ENCODE data around the gene TSEN54. TPM values are rescaled to one million over a fixed set of nuclear protein-coding genes. Genes with fewer than 3 reads are reported as not detected.
A peak's percentile ranks its signal among the peaks of the same experiment; 100 is the strongest.

TSEN54 gene
- total and polyA plus RNA-seq, 2 donors from 2014 or later, result 25.8 to 33.8 TPM

- H3K9me3 ChIP-seq (ENCODE audit: control insufficient read depth in 2 of 3, insufficient read depth in 1 of 3, low read length in 3 of 3), result no peaks in the 10 kb centered on the region
- H3K27ac ChIP-seq (ENCODE audit: low read depth in 2 of 2, low read length in 2 of 2), result peak overlapping the region in 1 of 2 donors; percentile 28
- peaks cover 0 to 24% (median 22%) of the 10 kb centered on the region in 3 donors for H3K4me1 ChIP-seq (ENCODE audit: control insufficient read depth in 2 of 3, insufficient read depth in 2 of 3, low read depth in 1 of 3, low read length in 3 of 3)
- TF ChIP-seq, protein P1, sequence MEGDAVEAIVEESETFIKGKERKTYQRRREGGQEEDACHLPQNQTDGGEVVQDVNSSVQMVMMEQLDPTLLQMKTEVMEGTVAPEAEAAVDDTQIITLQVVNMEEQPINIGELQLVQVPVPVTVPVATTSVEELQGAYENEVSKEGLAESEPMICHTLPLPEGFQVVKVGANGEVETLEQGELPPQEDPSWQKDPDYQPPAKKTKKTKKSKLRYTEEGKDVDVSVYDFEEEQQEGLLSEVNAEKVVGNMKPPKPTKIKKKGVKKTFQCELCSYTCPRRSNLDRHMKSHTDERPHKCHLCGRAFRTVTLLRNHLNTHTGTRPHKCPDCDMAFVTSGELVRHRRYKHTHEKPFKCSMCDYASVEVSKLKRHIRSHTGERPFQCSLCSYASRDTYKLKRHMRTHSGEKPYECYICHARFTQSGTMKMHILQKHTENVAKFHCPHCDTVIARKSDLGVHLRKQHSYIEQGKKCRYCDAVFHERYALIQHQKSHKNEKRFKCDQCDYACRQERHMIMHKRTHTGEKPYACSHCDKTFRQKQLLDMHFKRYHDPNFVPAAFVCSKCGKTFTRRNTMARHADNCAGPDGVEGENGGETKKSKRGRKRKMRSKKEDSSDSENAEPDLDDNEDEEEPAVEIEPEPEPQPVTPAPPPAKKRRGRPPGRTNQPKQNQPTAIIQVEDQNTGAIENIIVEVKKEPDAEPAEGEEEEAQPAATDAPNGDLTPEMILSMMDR (IDR thresholded peaks at IDR 0.05; ENCODE audit: borderline replicate concordance, extremely low read depth, insufficient read depth), result no peak
- DNase-seq (peak; percentile 51 to 87 (median 70)), FAIRE-seq (no peak)
- peak overlapping the region in 1 of 3 donors; percentile 80 for H3K9ac ChIP-seq (ENCODE audit: low read length in 3 of 3)
- intact Hi-C loops (cut with DNase I), result no loop called here
- no peaks in the 10 kb centered on the region for H3K27me3 ChIP-seq (ENCODE audit: control insufficient read depth, insufficient read depth, low read length)
- peaks cover 2 to 17% (median 2%) of the 10 kb centered on the region in 3 donors for H3K36me3 ChIP-seq (ENCODE audit: control insufficient read depth in 2 of 3, insufficient read depth in 3 of 3, low read length in 3 of 3)
- peak overlapping the region; percentile 51 to 72 (median 62) for H3K4me3 ChIP-seq (ENCODE audit: low read length in 3 of 3)
These were observed 430 bp downstream of the TSEN54 start for GRCh38 chr17:75516619-75517296.

GRCh38 chr17:75517297-75517865 lies 1.1 kb downstream of the TSEN54 start:
- peak in 1 of 5 donors; percentile 64 for DNase-seq
- no peaks in the 10 kb centered on the region for H3K9me3 ChIP-seq (ENCODE audit: control insufficient read depth in 2 of 3, insufficient read depth in 1 of 3, low read length in 3 of 3)
- FAIRE-seq, result no peak
- intact Hi-C loops (cut with DNase I), result no loop called here
- H3K27me3 ChIP-seq (ENCODE audit: control insufficient read depth, insufficient read depth, low read length), result no peaks in the 10 kb centered on the region
- H3K4me3 ChIP-seq (ENCODE audit: low read length in 3 of 3), result peak overlapping the region; percentile 51 to 72 (median 62)
- peaks cover 2 to 12% (median 4%) of the 10 kb centered on the region in 3 donors for H3K36me3 ChIP-seq (ENCODE audit: control insufficient read depth in 2 of 3, insufficient read depth in 3 of 3, low read length in 3 of 3)
- H3K9ac ChIP-seq (ENCODE audit: low read length in 3 of 3), result peak overlapping the region in 1 of 3 donors; percentile 80
- TF ChIP-seq, protein P1 (IDR thresholded peaks at IDR 0.05; ENCODE audit: borderline replicate concordance, extremely low read depth, insufficient read depth), result no peak
- H3K27ac ChIP-seq (ENCODE audit: low read depth in 2 of 2, low read length in 2 of 2), result no peak overlapping the region
- H3K4me1 ChIP-seq (ENCODE audit: control insufficient read depth in 2 of 3, insufficient read depth in 2 of 3, low read depth in 1 of 3, low read length in 3 of 3), result peaks cover 0 to 19% (median 16%) of the 10 kb centered on the region in 3 donors

DNA sequence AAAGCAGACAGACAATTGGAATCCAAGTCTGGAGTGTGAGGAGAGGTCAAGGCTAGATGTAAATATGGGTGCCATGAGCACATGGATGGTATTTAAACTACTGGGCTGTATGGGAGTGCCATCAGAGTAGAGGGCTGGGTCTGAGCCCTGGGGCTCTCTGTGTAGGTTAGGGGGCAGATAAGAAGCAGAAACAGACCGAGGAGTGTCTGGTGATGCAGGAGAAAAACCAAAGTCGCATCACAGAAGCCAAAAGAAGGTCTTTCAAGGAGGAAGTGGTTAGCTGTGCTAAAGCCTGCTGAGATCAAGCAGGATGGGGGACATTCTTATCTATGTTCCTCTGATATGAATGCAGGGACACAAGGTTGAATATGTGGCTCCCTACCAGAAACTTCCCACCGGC lies 1.9 kb downstream of the TSEN54 start:
- Histone ChIP-seq H3K9ac (ENCODE audit: low read length in 3 of 3) (peak overlapping the region in 2 of 3 donors; percentile 8 to 13), H3K27me3 (ENCODE audit: control insufficient read depth, insufficient read depth, low read length) (no peaks in the 10 kb centered on the region), H3K4me1 (ENCODE audit: control insufficient read depth in 2 of 3, insufficient read depth in 2 of 3, low read depth in 1 of 3, low read length in 3 of 3) (peaks cover 0 to 16% (median 11%) of the 10 kb centered on the region in 3 donors), H3K36me3 (ENCODE audit: control insufficient read depth in 2 of 3, insufficient read depth in 3 of 3, low read length in 3 of 3) (peaks cover 2 to 11% (median 4%) of the 10 kb centered on the region in 3 donors), H3K4me3 (ENCODE audit: low read length in 3 of 3) (peak overlapping the region in 1 of 3 donors; percentile 72), H3K9me3 (ENCODE audit: control insufficient read depth in 2 of 3, insufficient read depth in 1 of 3, low read length in 3 of 3) (no peaks in the 10 kb centered on the region), H3K27ac (ENCODE audit: low read depth in 2 of 2, low read length in 2 of 2) (no peak overlapping the region)
- intact Hi-C loops (cut with DNase I), result no loop called here
- TF ChIP-seq, protein P1 (IDR thresholded peaks at IDR 0.05; ENCODE audit: borderline replicate concordance, extremely low read depth, insufficient read depth), result no peak
- FAIRE-seq, result no peak
- DNase-seq, result no peak
